Measurements from ENCODE around the gene UBE2V1.
A peak's percentile ranks its signal among the peaks of the same experiment; 100 is the strongest.

UBE2V1 gene

DNA sequence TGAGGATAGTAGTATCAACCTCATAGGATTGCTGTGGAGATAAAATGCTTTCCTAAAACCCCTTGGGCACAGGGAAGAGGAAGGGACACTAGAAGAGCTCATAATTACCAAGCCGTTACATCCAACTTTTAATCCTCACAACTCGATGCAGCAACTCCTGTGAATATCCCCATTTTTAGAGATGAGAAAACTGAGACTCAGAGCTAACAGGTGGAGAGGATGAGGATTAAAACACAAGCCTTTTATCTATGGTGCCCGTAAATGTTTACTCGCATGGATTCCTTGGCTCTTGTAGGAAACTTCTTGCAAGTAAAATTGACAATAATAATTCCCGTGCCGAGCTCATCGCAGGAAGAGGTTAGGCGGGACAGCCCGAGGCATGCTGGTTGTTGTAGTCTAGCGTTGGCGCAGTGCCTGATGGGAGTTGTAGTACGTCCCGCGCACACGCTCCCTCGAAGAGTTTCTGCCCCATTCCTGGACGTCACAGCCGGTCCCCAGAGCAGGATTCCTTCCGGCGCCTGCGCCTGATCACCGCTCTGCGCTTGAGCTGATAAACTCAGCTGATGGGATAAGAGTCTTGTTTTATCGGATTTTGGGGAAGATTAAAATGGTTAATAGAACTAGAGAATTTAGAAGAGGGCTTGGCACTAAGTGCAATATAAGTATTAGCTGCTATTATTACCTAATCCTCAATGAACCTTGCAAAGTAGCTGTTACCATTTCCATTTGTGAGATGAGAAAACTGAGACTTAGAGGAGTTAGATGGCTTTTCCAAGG lies 2.8 kb upstream of the UBE2V1 start:
- peaks cover 32% of the 10 kb centered on the region for H3K4me1 ChIP-seq (ENCODE audit: low read length)
- H3K27ac ChIP-seq (ENCODE audit: low read length) = peak overlapping the region; percentile 9; the same call in 1 of the 2 replicates
- H3K4me2 ChIP-seq (ENCODE audit: low read length) = peak overlapping the region; percentile 90
- peak overlapping the region; percentile 94 for H2AFZ ChIP-seq (ENCODE audit: low read depth, low read length)
- peaks cover 17% of the 10 kb centered on the region for H4K20me1 ChIP-seq (ENCODE audit: insufficient read depth, low read length)
- no peaks in the 10 kb centered on the region for H3K9me3 ChIP-seq (ENCODE audit: insufficient read depth, low read length)
- H3K4me3 ChIP-seq (ENCODE audit: low read length) = peak overlapping the region; percentile 81
- TF ChIP-seq EZH2phosphoT487 (IDR thresholded peaks at IDR 0.05; ENCODE audit: low read depth) (no peak), CTCF (IDR thresholded peaks at IDR 0.05; ENCODE audit: low read depth, low read length) (no peak)
- peaks cover 38% of the 10 kb centered on the region for H3K79me2 ChIP-seq (ENCODE audit: low read length)
- H3K27me3 ChIP-seq (ENCODE audit: low read depth, low read length) = no peaks in the 10 kb centered on the region
- peaks cover 4% of the 10 kb centered on the region for H3K36me3 ChIP-seq (replicated peaks; ENCODE audit: low read depth, low read length)
- peak overlapping the region; percentile 77 for H3K9ac ChIP-seq (ENCODE audit: low read length)

GRCh38 chr20:50115041-50115512 lies 2.1 kb upstream of the UBE2V1 start:
- Histone ChIP-seq H3K4me2 (ENCODE audit: low read length) (peak overlapping the region; percentile 90), H4K20me1 (ENCODE audit: insufficient read depth, low read length) (peaks cover 24% of the 10 kb centered on the region), H3K36me3 (replicated peaks; ENCODE audit: low read depth, low read length) (peaks cover 10% of the 10 kb centered on the region), H3K79me2 (ENCODE audit: low read length) (peaks cover 45% of the 10 kb centered on the region), H3K27ac (ENCODE audit: low read length) (no peak overlapping the region), H3K4me1 (ENCODE audit: low read length) (peaks cover 39% of the 10 kb centered on the region), H3K9ac (ENCODE audit: low read length) (peak overlapping the region; percentile 77), H2AFZ (ENCODE audit: low read depth, low read length) (peak overlapping the region; percentile 94; the same call in 1 of the 2 replicates), H3K4me3 (ENCODE audit: low read length) (peak overlapping the region; percentile 81), H3K9me3 (ENCODE audit: insufficient read depth, low read length) (no peaks in the 10 kb centered on the region), H3K27me3 (ENCODE audit: low read depth, low read length) (no peaks in the 10 kb centered on the region)
- TF ChIP-seq CTCF (IDR thresholded peaks at IDR 0.05; ENCODE audit: low read depth, low read length) (no peak), EZH2phosphoT487 (IDR thresholded peaks at IDR 0.05; ENCODE audit: low read depth) (no peak)

DNA sequence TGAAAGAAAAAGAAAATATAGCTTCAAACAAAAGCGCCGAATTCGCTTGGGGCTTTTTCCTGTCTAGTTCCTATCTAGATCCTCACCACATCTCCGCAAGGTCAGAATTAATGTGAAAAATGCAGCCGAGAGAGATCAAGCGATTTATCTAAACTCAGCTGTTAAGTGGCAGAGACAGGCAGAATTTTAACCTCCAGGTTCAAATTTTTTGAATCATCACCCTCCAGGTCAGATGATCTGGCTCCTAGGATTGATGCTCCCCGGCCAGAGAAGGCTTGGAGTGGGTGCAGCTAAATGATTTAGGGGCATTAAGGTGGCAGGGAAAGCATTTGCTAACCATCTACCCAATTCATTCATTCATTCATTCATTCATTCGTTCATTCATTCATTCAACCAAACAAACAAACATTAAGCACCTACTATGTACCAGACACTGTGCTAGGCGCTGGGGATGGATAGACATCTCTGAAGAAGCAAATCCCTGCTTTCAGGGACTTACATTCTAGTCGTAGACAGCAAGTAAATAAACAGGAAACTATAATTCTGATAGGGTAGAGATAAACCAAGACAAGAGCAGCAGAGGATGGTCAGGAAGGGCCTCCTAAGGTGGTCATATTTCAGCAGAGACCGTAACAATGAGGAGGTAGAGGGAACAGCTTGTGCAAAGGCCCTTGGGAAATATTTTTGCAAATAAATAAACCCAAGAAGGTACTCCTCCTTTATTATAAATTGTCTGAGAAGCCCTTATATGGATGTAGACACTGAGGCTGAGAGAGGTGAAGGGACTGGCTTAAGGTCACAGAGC lies 672 bp upstream of the UBE2V1 start:
- peak overlapping the region; percentile 79 for H2AFZ ChIP-seq (ENCODE audit: low read depth, low read length)
- peak overlapping the region; percentile 78 for H3K27ac ChIP-seq (ENCODE audit: low read length)
- H3K36me3 ChIP-seq (replicated peaks; ENCODE audit: low read depth, low read length) = peaks cover 20% of the 10 kb centered on the region
- peaks cover 44% of the 10 kb centered on the region for H3K4me1 ChIP-seq (ENCODE audit: low read length)
- H3K79me2 ChIP-seq (ENCODE audit: low read length) = peaks cover 60% of the 10 kb centered on the region
- no peaks in the 10 kb centered on the region for H3K9me3 ChIP-seq (ENCODE audit: insufficient read depth, low read length)
- H3K9ac ChIP-seq (ENCODE audit: low read length) = peak overlapping the region; percentile 95
- H3K27me3 ChIP-seq (ENCODE audit: low read depth, low read length) = no peaks in the 10 kb centered on the region
- H3K4me2 ChIP-seq (ENCODE audit: low read length) = peak overlapping the region; percentile 94
- peaks cover 38% of the 10 kb centered on the region for H4K20me1 ChIP-seq (ENCODE audit: insufficient read depth, low read length)
- peak overlapping the region; percentile 87 for H3K4me3 ChIP-seq (ENCODE audit: low read length)
- no peak for TF ChIP-seq EZH2phosphoT487 (IDR thresholded peaks at IDR 0.05; ENCODE audit: low read depth)
- no peak for TF ChIP-seq CTCF (IDR thresholded peaks at IDR 0.05; ENCODE audit: low read depth, low read length)
